Activated T-cell treated with anti-CD3 and anti-CD28 coated beads, Interleukin-2, amount 50 U/mL, for 24 hours (primary cell): Measurements from ENCODE around the gene MAPK1.
"Not testable (repeated sequence)": the region's sequence is repeated elsewhere in the genome, so short reads cannot be mapped to it uniquely, and the experiment has no call there.

ENCODE experiments used
- DNase-seq: peaks from one replicate; pipeline ENCODE4 v3.0.0-alpha.2; 2020
- H3K27ac Mint-ChIP-seq: 2 replicates; pipeline ENCODE4 v1.8.0; 2020; ENCODE audit warnings: mild to moderate bottlenecking, mixed read lengths
- H3K27me3 Mint-ChIP-seq: 2 replicates; pipeline ENCODE4 v1.8.0; 2020; ENCODE audit warnings: mixed read lengths
- H3K36me3 Mint-ChIP-seq: 2 replicates; pipeline ENCODE4 v1.8.0; 2020; ENCODE audit warnings: low read depth, mixed read lengths
- H3K4me1 Mint-ChIP-seq: 2 replicates; pipeline ENCODE4 v1.8.0; 2020; ENCODE audit warnings: low read depth, mixed read lengths
- H3K4me3 Mint-ChIP-seq: 2 replicates; pipeline ENCODE4 v1.8.0; 2020; ENCODE audit warnings: mild to moderate bottlenecking, moderate library complexity, mixed read lengths
- H3K9me3 Mint-ChIP-seq: 2 replicates; pipeline ENCODE4 v1.8.0; 2020; ENCODE audit warnings: mixed read lengths

Gene MAPK1

GRCh38 chr22:21862386-21863245, 4.8 kb downstream of the MAPK1 start:
- DNase-seq: no peak
- no peaks in the 10 kb centered on the region for H3K9me3 Mint-ChIP-seq
- no peak overlapping the region for H3K4me3 Mint-ChIP-seq
- peaks cover 63% of the 10 kb centered on the region for H3K36me3 Mint-ChIP-seq
- peak overlapping the region; percentile 27 for H3K27ac Mint-ChIP-seq
- peaks cover 74% of the 10 kb centered on the region for H3K4me1 Mint-ChIP-seq
- no peaks in the 10 kb centered on the region for H3K27me3 Mint-ChIP-seq

GRCh38 chr22:21861851-21862250, 5.6 kb downstream of the MAPK1 start:
- no peak overlapping the region for H3K4me3 Mint-ChIP-seq
- peaks cover 64% of the 10 kb centered on the region for H3K36me3 Mint-ChIP-seq
- H3K27ac Mint-ChIP-seq: peak overlapping the region; percentile 71
- DNase-seq: no peak
- no peaks in the 10 kb centered on the region for H3K27me3 Mint-ChIP-seq
- peaks cover 81% of the 10 kb centered on the region for H3K4me1 Mint-ChIP-seq
- H3K9me3 Mint-ChIP-seq: no peaks in the 10 kb centered on the region

GRCh38 chr22:21861264-21861848, 6.1 kb downstream of the MAPK1 start:
- DNase-seq: no peak
- Mint-ChIP-seq H3K27me3 (no peaks in the 10 kb centered on the region), H3K36me3 (peaks cover 62% of the 10 kb centered on the region), H3K9me3 (no peaks in the 10 kb centered on the region), H3K27ac (peak overlapping the region; percentile 71), H3K4me1 (peaks cover 86% of the 10 kb centered on the region), H3K4me3 (no peak overlapping the region)

- peaks cover 90% of the 10 kb centered on the region for H3K4me1 Mint-ChIP-seq
- no peaks in the 10 kb centered on the region for H3K27me3 Mint-ChIP-seq
- H3K27ac Mint-ChIP-seq: peak overlapping the region; percentile 52
- H3K9me3 Mint-ChIP-seq: no peaks in the 10 kb centered on the region
- peaks cover 56% of the 10 kb centered on the region for H3K36me3 Mint-ChIP-seq
- no peak overlapping the region for H3K4me3 Mint-ChIP-seq
- no peak for DNase-seq
Observed at GRCh38 chr22:21860491-21861039, 6.9 kb downstream of the MAPK1 start.

GRCh38 chr22:21858025-21858764, 9.2 kb downstream of the MAPK1 start:
- peak overlapping the region; percentile 44 for H3K27ac Mint-ChIP-seq
- peaks cover 91% of the 10 kb centered on the region for H3K4me1 Mint-ChIP-seq
- no peaks in the 10 kb centered on the region for H3K9me3 Mint-ChIP-seq
- no peak overlapping the region for H3K4me3 Mint-ChIP-seq
- no peak for DNase-seq
- peaks cover 53% of the 10 kb centered on the region for H3K36me3 Mint-ChIP-seq
- H3K27me3 Mint-ChIP-seq: no peaks in the 10 kb centered on the region

- peak overlapping the region; percentile 9 for H3K4me3 Mint-ChIP-seq
- H3K27me3 Mint-ChIP-seq: no peaks in the 10 kb centered on the region
- no peak for DNase-seq
- peaks cover 54% of the 10 kb centered on the region for H3K36me3 Mint-ChIP-seq
- H3K4me1 Mint-ChIP-seq: peaks cover 89% of the 10 kb centered on the region
- H3K27ac Mint-ChIP-seq: peak overlapping the region; percentile 44
- H3K9me3 Mint-ChIP-seq: no peaks in the 10 kb centered on the region
Observed at GRCh38 chr22:21857481-21857914, 9.9 kb downstream of the MAPK1 start.

GRCh38 chr22:21856868-21857267, 10.6 kb downstream of the MAPK1 start:
- Mint-ChIP-seq H3K9me3 (no peaks in the 10 kb centered on the region), H3K4me1 (peaks cover 87% of the 10 kb centered on the region), H3K27ac (no peak overlapping the region), H3K27me3 (no peaks in the 10 kb centered on the region), H3K4me3 (no peak overlapping the region), H3K36me3 (peaks cover 59% of the 10 kb centered on the region)
- no peak for DNase-seq

GRCh38 chr22:21856197-21856596, 11.2 kb downstream of the MAPK1 start:
- H3K4me3 Mint-ChIP-seq: no peak overlapping the region
- no peak overlapping the region for H3K27ac Mint-ChIP-seq
- H3K36me3 Mint-ChIP-seq: peaks cover 57% of the 10 kb centered on the region
- DNase-seq: no peak
- no peaks in the 10 kb centered on the region for H3K27me3 Mint-ChIP-seq
- H3K9me3 Mint-ChIP-seq: no peaks in the 10 kb centered on the region
- peaks cover 86% of the 10 kb centered on the region for H3K4me1 Mint-ChIP-seq

- no peaks in the 10 kb centered on the region for H3K27me3 Mint-ChIP-seq
- H3K9me3 Mint-ChIP-seq: no peaks in the 10 kb centered on the region
- H3K4me1 Mint-ChIP-seq: peaks cover 83% of the 10 kb centered on the region
- no peak overlapping the region for H3K27ac Mint-ChIP-seq
- peaks cover 56% of the 10 kb centered on the region for H3K36me3 Mint-ChIP-seq
- DNase-seq: no peak
- H3K4me3 Mint-ChIP-seq: no peak overlapping the region
Observed at GRCh38 chr22:21855676-21856075, 11.8 kb downstream of the MAPK1 start.

- no peak overlapping the region for H3K4me3 Mint-ChIP-seq
- H3K4me1 Mint-ChIP-seq: peaks cover 76% of the 10 kb centered on the region
- no peak overlapping the region for H3K27ac Mint-ChIP-seq
- peaks cover 2% of the 10 kb centered on the region for H3K9me3 Mint-ChIP-seq
- DNase-seq: no peak
- H3K27me3 Mint-ChIP-seq: no peaks in the 10 kb centered on the region
- H3K36me3 Mint-ChIP-seq: peaks cover 48% of the 10 kb centered on the region
Observed at GRCh38 chr22:21850660-21851059, 16.8 kb downstream of the MAPK1 start.

- H3K4me1 Mint-ChIP-seq: peaks cover 70% of the 10 kb centered on the region
- peak overlapping the region; percentile 75 for H3K27ac Mint-ChIP-seq
- H3K36me3 Mint-ChIP-seq: peaks cover 53% of the 10 kb centered on the region
- DNase-seq: no peak
- no peaks in the 10 kb centered on the region for H3K27me3 Mint-ChIP-seq
- no peak overlapping the region for H3K4me3 Mint-ChIP-seq
- peaks cover 2% of the 10 kb centered on the region for H3K9me3 Mint-ChIP-seq
Observed at GRCh38 chr22:21849489-21849888, 18.0 kb downstream of the MAPK1 start.

- H3K4me3 Mint-ChIP-seq, H3K27me3 Mint-ChIP-seq, H3K9me3 Mint-ChIP-seq, DNase-seq, H3K27ac Mint-ChIP-seq: not testable (repeated sequence)
- H3K36me3 Mint-ChIP-seq: peaks cover 54% of the 10 kb centered on the region
- peaks cover 72% of the 10 kb centered on the region for H3K4me1 Mint-ChIP-seq
Observed at GRCh38 chr22:21848057-21848456, 19.4 kb downstream of the MAPK1 start.

- Mint-ChIP-seq H3K4me1 (peaks cover 69% of the 10 kb centered on the region), H3K36me3 (peaks cover 40% of the 10 kb centered on the region), H3K27me3 (no peaks in the 10 kb centered on the region), H3K27ac (peak overlapping the region; percentile 37), H3K9me3 (peaks cover 2% of the 10 kb centered on the region), H3K4me3 (no peak overlapping the region)
- no peak for DNase-seq
Observed at GRCh38 chr22:21845558-21846453, 21.6 kb downstream of the MAPK1 start.

GRCh38 chr22:21842946-21843345, 24.5 kb downstream of the MAPK1 start:
- Mint-ChIP-seq H3K4me1 (peaks cover 65% of the 10 kb centered on the region), H3K4me3 (no peak overlapping the region), H3K27me3 (no peaks in the 10 kb centered on the region), H3K9me3 (no peaks in the 10 kb centered on the region), H3K36me3 (peaks cover 30% of the 10 kb centered on the region), H3K27ac (no peak overlapping the region)
- DNase-seq: no peak
